GM19395 (cell line): ENCODE measurements around the gene EIF3B.
"Not testable (repeated sequence)": the region's sequence is repeated elsewhere in the genome, so short reads cannot be mapped to it uniquely, and the experiment has no call there.

Experiments
- ATAC-seq: cut with Tn5 transposase; IDR thresholded peaks from one replicate; pipeline ENCODE4 v1.9.1; 2021; ENCODE audit warnings: mild to moderate bottlenecking, moderate library complexity; ENCODE audit not compliant: unreplicated experiment

The EIF3B gene

GRCh38 chr7:2347351-2348063, 7.1 kb upstream of the EIF3B start:
- not testable (repeated sequence) for ATAC-seq

GRCh38 chr7:2350055-2350454, 4.6 kb upstream of the EIF3B start:
- no peak for ATAC-seq

GRCh38 chr7:2350861-2351260, 3.8 kb upstream of the EIF3B start:
- ATAC-seq = no peak

- peak; percentile 10 for ATAC-seq
Observed at GRCh38 chr7:2353113-2353935, 1.3 kb upstream of the EIF3B start.

DNA sequence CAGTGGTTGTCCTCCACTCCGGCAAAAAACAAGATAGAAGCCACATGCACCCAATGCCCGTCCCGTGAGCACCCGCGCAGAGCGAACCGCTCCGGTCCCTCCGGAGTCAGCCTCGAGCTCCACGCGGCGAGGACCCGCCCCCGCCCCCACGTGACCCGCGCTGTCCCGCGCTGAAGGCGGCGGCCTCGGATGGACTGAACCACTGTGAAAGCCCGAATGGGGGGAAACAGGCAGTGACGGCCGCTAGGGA, 766 bp upstream of the EIF3B start:
- peak; percentile 63 for ATAC-seq

DNA sequence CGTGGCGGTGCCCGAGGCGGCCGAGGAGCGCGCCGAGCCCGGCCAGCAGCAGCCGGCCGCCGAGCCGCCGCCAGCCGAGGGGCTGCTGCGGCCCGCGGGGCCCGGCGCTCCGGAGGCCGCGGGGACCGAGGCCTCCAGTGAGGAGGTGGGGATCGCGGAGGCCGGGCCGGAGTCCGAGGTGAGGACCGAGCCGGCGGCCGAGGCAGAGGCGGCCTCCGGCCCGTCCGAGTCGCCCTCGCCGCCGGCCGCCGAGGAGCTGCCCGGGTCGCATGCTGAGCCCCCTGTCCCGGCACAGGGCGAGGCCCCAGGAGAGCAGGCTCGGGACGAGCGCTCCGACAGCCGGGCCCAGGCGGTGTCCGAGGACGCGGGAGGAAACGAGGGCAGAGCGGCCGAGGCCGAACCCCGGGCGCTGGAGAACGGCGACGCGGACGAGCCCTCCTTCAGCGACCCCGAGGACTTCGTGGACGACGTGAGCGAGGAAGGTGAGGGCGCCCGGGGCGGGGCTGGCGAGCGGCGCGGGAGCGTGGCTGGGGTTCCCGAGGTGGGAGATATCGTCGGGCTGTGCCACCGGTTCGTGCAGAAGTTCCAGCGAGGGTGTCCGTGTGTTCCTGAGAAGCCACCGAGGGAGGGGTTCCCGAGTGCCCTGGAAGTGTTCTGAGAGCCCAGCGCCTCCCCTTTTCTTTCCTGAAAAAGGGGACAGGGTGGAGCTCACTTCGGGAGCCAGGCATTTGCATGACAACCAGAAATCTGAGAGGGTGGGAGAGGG, 495 bp downstream of the EIF3B start:
- ATAC-seq = peak; percentile 6

DNA sequence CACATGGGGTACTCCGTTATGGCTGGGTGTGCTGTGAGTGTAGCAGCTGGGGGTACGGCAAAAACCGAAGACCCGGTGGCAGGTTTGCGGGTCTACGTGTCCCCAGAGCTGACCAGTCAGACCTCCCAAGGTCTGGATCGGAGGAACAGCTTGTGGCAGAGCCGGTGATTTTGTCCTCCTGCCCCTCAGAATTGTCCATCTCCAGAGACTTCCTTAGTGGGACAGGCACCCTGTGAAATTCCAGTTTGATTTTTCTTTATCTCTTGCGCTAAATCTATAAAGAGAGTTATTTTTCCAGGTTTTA, 1.0 kb downstream of the EIF3B start:
- no peak for ATAC-seq

DNA sequence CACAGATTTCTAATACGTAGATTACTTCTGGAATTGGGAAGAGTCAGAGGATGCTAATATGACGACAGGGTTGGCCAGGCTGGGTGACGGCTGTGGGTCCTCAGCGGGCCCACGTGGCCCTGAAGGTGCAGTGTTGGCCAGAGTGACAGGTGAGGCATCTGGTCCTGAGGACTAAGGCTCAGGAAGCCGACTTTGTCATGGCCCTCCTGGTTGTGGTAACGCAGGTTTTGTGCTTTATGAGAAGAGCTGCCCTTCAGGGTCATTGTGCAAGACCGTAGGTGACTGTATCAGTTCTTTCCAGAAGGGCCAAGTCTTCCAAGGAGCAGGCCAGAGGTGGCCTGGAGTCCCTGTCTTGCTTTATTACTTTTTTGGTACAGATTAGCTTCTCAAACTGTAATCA, 2.5 kb downstream of the EIF3B start:
- ATAC-seq = no peak

- ATAC-seq = no peak
Observed at GRCh38 chr7:2357571-2357970, 2.9 kb downstream of the EIF3B start.

GRCh38 chr7:2358968-2359527, 4.4 kb downstream of the EIF3B start:
- no peak for ATAC-seq

DNA sequence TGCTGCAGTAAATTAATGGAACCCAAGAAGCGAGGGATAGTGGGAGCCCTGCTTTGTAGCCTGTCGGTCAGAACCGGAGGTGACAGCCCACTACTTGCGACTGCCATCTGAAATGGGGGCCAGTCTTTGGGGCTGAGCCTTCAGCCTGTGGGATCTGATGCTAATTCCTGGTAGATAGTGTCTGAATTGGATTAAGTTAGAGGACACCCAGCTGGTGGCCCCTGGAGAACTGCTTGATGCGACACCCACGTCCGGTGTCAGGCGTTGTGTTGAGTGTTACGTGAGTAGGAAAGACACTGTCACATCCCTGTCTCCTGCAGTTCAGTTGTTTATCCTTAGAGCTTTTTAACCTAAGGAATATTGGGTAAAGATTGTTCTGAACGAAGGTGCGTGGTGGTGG, 5.0 kb downstream of the EIF3B start:
- no peak for ATAC-seq

- ATAC-seq = no peak
Observed at GRCh38 chr7:2360796-2361195, 6.2 kb downstream of the EIF3B start.

GRCh38 chr7:2362385-2363088, 7.9 kb downstream of the EIF3B start:
- ATAC-seq = no peak

DNA sequence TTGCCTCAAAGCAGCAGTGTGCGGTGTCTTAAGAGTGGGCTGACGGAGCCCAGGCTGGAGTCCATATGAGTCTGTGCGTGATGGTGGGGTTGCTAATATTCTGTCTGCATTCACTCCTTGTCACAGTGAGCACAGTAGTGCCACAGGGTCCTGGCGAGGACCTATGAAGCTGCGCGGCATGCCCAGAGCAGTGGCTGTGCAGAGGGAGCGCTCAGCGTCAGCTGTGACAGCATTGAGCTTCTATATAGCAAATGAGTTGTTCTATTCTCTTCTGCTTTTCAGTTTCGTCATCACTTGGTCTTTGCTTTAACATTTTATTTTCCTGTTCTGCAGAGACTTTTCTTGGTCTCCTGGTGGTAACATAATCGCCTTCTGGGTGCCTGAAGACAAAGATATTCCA, 14.5 kb downstream of the EIF3B start:
- no peak for ATAC-seq

- ATAC-seq = no peak
Observed at GRCh38 chr7:2371329-2371728, 16.7 kb downstream of the EIF3B start.

GRCh38 chr7:2372724-2373123, 18.1 kb downstream of the EIF3B start:
- no peak for ATAC-seq

GRCh38 chr7:2373124-2373556, 18.5 kb downstream of the EIF3B start:
- ATAC-seq = no peak

- no peak for ATAC-seq
Observed at GRCh38 chr7:2373646-2374045, 19.0 kb downstream of the EIF3B start.

DNA sequence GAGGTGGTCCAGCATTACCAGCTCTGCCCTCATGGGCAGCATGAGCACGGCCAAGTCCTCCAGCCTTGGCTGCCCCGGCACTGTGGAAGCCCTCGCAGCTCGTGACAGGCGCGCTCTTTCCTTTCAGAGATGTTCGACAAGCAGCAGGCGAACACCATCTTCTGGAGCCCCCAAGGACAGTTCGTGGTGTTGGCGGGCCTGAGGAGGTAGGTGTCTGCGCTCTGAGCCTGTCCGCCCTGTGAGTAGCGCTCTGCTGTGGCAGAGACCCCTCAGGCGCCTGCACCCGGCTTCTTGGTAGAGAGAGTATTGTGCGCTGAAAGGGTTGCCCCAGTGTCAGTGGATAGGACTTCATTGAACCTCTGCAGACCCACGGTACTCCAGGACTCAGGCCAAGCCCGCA, 19.8 kb downstream of the EIF3B start:
- no peak for ATAC-seq

DNA sequence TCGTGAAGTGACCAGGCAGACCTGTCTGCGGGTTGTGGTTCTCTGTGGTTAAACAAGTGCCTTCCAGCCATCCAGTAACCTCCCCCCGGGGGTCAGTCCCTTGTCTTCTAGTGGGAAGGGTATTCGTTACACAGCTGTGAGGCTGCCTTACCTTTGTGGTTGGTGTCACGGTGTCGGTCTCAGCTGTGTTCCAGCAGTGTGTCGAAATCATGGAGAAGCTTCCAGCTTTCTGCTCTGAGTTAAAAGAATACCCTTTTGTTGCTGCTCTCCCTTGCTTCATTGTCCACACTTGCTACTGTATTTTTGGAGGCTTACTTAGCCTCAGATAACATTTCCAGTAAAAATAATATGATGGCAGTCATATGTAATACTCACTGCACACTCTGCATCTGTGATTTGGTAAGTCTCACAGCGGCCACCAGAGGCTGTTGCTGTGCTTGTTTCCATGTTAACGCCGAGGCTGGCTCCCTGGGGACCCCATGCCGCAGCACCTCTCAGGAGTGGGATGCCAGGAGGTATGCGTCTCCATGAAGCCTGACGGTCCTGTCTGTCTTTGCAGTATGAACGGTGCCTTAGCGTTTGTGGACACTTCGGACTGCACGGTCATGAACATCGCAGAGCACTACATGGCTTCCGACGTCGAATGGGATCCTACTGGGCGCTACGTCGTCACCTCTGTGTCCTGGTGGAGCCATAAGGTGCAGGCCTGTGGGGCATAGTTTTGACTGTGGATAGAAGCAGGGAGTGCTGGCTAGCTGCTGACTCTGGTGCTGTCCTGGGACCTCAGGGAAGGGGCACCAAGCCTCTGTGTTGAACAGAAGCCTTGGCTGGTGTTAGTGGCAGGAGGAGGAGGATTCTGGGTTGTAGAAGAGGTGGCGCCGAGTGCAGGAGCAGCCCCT, 20.5 kb downstream of the EIF3B start:
- no peak for ATAC-seq
